Osteocyte (in vitro differentiated cells): ENCODE measurements around the gene MANEAL. TPM values are rescaled to one million over a fixed set of nuclear protein-coding genes. Genes with fewer than 3 reads are reported as not detected.

Source experiments
- DNase-seq: peaks from one replicate; pipeline ENCODE4 v3.0.0; 2021; ENCODE audit warnings: mixed read lengths; ENCODE audit not compliant: unreplicated experiment; ENCODE audit errors: extremely low spot score
- H3K27ac Mint-ChIP-seq: one replicate; pipeline ENCODE4 v1.8.0; 2021; ENCODE audit warnings: mild to moderate bottlenecking, mixed read lengths; ENCODE audit not compliant: unreplicated experiment
- H3K27me3 Mint-ChIP-seq: one replicate; pipeline ENCODE4 v1.8.0; 2021; ENCODE audit warnings: mixed read lengths; ENCODE audit not compliant: unreplicated experiment
- H3K36me3 Mint-ChIP-seq: one replicate; pipeline ENCODE4 v1.8.0; 2021; ENCODE audit warnings: mixed read lengths; ENCODE audit not compliant: unreplicated experiment
- H3K4me1 Mint-ChIP-seq: one replicate; pipeline ENCODE4 v1.8.0; 2021; ENCODE audit warnings: mixed read lengths; ENCODE audit not compliant: unreplicated experiment
- H3K4me3 Mint-ChIP-seq: one replicate; pipeline ENCODE4 v1.8.0; 2021; ENCODE audit warnings: mild to moderate bottlenecking, moderate library complexity, mixed read lengths; ENCODE audit not compliant: unreplicated experiment
- H3K9me3 Mint-ChIP-seq: one replicate; pipeline ENCODE4 v1.8.0; 2021; ENCODE audit warnings: mixed read lengths; ENCODE audit not compliant: unreplicated experiment
- CTCF ChIP-seq: fragments of 200-600 bp; sonication (generic); IDR thresholded peaks from 2 replicates; pipeline ENCODE4 v1.5.0; 2021; ENCODE audit warnings: antibody characterized with exemption, mild to moderate bottlenecking, moderate library complexity
- total RNA-seq: library from RNA; stranded (reverse); gene quantifications from 2 replicates; pipeline ENCODE4 v1.2.1, GENCODE V29; 2021

The MANEAL gene
- total RNA-seq, 1 donor from 2014 or later = 5.2 TPM

GRCh38 chr1:37753473-37754321, 40.0 kb upstream of the MANEAL start:
- Mint-ChIP-seq H3K27me3 (peaks cover 43% of the 10 kb centered on the region), H3K36me3 (no peaks in the 10 kb centered on the region), H3K4me3 (peak overlapping the region; percentile 53), H3K9me3 (no peaks in the 10 kb centered on the region), H3K27ac (no peak overlapping the region), H3K4me1 (peaks cover 4% of the 10 kb centered on the region)
- TF ChIP-seq CTCF = no peak
- DNase-seq = no peak

GRCh38 chr1:37755290-37755689, 38.4 kb upstream of the MANEAL start:
- Mint-ChIP-seq H3K36me3 (no peaks in the 10 kb centered on the region), H3K27me3 (peaks cover 40% of the 10 kb centered on the region), H3K9me3 (no peaks in the 10 kb centered on the region), H3K4me1 (peaks cover 4% of the 10 kb centered on the region), H3K4me3 (no peak overlapping the region), H3K27ac (no peak overlapping the region)
- DNase-seq = no peak
- TF ChIP-seq CTCF = no peak

GRCh38 chr1:37755951-37756560, 37.6 kb upstream of the MANEAL start:
- Mint-ChIP-seq H3K9me3 (no peaks in the 10 kb centered on the region), H3K4me1 (peaks cover 4% of the 10 kb centered on the region), H3K4me3 (no peak overlapping the region), H3K27me3 (peaks cover 36% of the 10 kb centered on the region), H3K27ac (no peak overlapping the region), H3K36me3 (no peaks in the 10 kb centered on the region)
- TF ChIP-seq CTCF = no peak
- DNase-seq = peak; percentile 48

- no peak for TF ChIP-seq CTCF
- no peak overlapping the region for H3K27ac Mint-ChIP-seq
- no peak overlapping the region for H3K4me3 Mint-ChIP-seq
- H3K36me3 Mint-ChIP-seq = no peaks in the 10 kb centered on the region
- DNase-seq = peak; percentile 1
- H3K27me3 Mint-ChIP-seq = peaks cover 35% of the 10 kb centered on the region
- H3K9me3 Mint-ChIP-seq = no peaks in the 10 kb centered on the region
- H3K4me1 Mint-ChIP-seq = no peaks in the 10 kb centered on the region
These were observed 34.2 kb upstream of the MANEAL start for GRCh38 chr1:37759451-37759850.

- no peak for TF ChIP-seq CTCF
- peak; percentile 83 for DNase-seq
- Mint-ChIP-seq H3K9me3 (no peaks in the 10 kb centered on the region), H3K4me1 (peaks cover 3% of the 10 kb centered on the region), H3K27me3 (peaks cover 39% of the 10 kb centered on the region), H3K36me3 (no peaks in the 10 kb centered on the region), H3K4me3 (no peak overlapping the region), H3K27ac (no peak overlapping the region)
These were observed 32.1 kb upstream of the MANEAL start for GRCh38 chr1:37761416-37762095.
